Activated T-cell treated with anti-CD3 and anti-CD28 coated beads, Interleukin-2, amount 50 U/mL, for 4 hours (primary cell): ENCODE results near the gene DMXL2. TPM values are rescaled to one million over a fixed set of nuclear protein-coding genes. Genes with fewer than 3 reads are reported as not detected.
A peak's percentile ranks its signal among the peaks of the same experiment; 100 is the strongest.
"Not testable (repeated sequence)": the region's sequence is repeated elsewhere in the genome, so short reads cannot be mapped to it uniquely, and the experiment has no call there.

Experiments
- ATAC-seq, 2 donors: fragments of 200-7000 bp; cut with Tn5 transposase; one replicate each; pipeline ENCODE4 v1.10.0; 2021
- DNase-seq: peaks from one replicate; pipeline ENCODE4 v3.0.0-alpha.2; 2020
- H3K27me3 Mint-ChIP-seq: one replicate; pipeline ENCODE4 v1.8.0; 2021; ENCODE audit warnings: low read depth, mixed read lengths
- H3K36me3 Mint-ChIP-seq: one replicate; pipeline ENCODE4 v1.8.0; 2022; ENCODE audit warnings: mixed read lengths; ENCODE audit not compliant: insufficient read depth
- H3K4me1 Mint-ChIP-seq: one replicate; pipeline ENCODE4 v1.8.0; 2021; ENCODE audit warnings: low read depth, mixed read lengths
- H3K4me3 Mint-ChIP-seq: one replicate; pipeline ENCODE4 v1.8.0; 2021; ENCODE audit warnings: mild to moderate bottlenecking, moderate library complexity, mixed read lengths
- H3K9me3 Mint-ChIP-seq: one replicate; pipeline ENCODE4 v1.8.0; 2021; ENCODE audit warnings: mixed read lengths
- total RNA-seq, 3 donors: library from RNA; stranded (reverse); gene quantifications; one replicate each; pipeline ENCODE4 v1.2.1, GENCODE V29; 2021

The DMXL2 gene
- total RNA-seq, 3 donors from 2014 or later: 3.0 to 5.8 (median 4.6) TPM

GRCh38 chr15:51450001-51450400, 172.6 kb downstream of the DMXL2 start:
- Mint-ChIP-seq H3K4me1 (no peaks in the 10 kb centered on the region), H3K27me3 (no peaks in the 10 kb centered on the region), H3K36me3 (peaks cover 6% of the 10 kb centered on the region), H3K9me3 (no peaks in the 10 kb centered on the region), H3K4me3 (no peak overlapping the region)
- ATAC-seq (no peak), DNase-seq (no peak)

GRCh38 chr15:51448622-51449399, 173.8 kb downstream of the DMXL2 start:
- Mint-ChIP-seq H3K27me3 (no peaks in the 10 kb centered on the region), H3K9me3 (no peaks in the 10 kb centered on the region), H3K4me3 (no peak overlapping the region), H3K36me3 (peaks cover 6% of the 10 kb centered on the region), H3K4me1 (no peaks in the 10 kb centered on the region)
- DNase-seq (no peak), ATAC-seq (no peak)

DNA sequence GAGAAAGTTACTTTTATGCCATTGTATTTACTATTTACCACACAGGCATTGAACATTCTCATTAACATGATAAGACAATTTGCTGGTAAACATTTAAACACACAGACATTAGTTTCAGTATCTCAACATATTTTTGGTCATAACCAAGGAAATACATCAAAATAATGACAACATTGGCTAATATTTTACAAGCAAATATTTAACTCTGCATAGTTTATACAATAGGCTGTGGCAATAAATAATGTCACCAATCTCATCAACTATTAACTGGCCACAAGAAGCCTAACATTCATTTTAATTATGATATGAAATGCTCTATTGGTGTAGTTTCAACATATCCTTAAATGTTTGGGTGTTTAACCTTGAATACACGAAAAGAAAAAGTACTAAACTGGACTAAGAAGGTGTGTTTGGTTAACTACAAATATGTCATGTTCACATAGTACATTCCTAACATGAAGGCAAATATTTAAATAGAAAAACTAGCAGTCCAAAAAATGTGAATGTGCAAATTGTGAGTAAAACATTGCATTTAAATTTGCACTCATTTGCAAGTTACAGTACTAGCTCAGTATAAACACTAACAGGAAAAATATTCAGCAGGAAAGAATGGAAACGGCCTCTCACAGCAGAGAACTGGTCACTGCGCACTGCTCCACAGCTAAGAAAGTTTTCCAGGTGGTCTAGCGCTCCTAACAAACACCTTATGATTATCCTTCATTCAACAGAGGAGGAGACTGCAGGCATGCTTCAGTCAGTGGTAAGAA, 174.5 kb downstream of the DMXL2 start:
- no peaks in the 10 kb centered on the region for H3K4me1 Mint-ChIP-seq
- H3K4me3 Mint-ChIP-seq: no peak overlapping the region
- ATAC-seq (no peak), DNase-seq (no peak)
- H3K36me3 Mint-ChIP-seq: peaks cover 6% of the 10 kb centered on the region
- H3K27me3 Mint-ChIP-seq: no peaks in the 10 kb centered on the region
- no peaks in the 10 kb centered on the region for H3K9me3 Mint-ChIP-seq

DNA sequence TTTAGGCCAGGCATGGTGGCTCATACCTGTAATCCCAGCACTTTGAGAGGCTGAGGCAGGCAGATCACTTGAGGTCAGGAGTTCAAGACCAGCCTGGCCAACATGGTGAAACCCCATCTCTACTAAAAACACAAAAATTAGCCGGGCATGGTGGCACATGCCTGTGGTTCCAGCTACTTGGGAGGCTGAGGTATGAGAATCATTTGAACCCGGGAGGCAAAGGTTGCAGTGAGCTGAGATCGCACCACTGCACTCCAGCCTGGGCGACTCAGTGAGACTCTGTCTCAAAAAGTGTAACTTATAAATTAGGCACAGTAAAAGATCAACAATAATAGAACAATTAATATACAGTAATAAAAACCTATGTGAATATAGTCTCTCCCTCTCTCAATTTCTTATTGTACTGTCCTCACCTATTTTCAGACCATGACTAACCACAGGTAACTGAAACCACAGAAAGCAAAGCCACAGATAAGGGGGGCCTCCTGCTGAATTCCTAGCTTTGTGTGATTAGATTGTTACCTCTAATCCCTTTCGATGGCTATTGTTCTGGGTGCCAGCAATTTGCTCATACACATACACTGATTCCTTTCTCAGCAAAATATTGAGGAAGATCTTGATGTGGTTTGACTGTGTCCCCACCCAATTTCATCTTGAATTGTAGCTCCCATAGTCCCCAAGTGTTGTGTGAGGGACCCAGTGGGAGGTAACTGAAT, 176.4 kb downstream of the DMXL2 start:
- not testable (repeated sequence) for H3K36me3 Mint-ChIP-seq, ATAC-seq, DNase-seq, H3K4me1 Mint-ChIP-seq, H3K4me3 Mint-ChIP-seq, H3K27me3 Mint-ChIP-seq, H3K9me3 Mint-ChIP-seq

DNA sequence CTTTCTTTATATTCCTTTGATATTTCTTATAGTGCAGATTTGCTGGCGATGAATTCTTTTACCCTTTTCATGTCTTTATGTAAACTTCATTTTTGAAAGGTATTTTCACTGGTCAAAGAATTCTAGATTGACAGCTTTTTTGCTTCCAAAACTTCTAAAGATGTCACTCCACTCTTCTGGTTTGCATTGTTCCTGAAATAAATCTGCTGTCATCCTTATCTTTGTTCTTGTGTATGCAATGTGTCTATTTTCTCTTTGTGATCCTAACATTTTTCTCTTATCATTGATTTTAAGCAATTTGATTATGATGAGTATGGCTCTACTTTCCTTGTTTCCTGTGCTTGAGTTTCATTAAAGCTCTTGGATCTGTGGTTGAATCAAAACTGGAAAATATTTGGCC, 177.8 kb downstream of the DMXL2 start:
- Mint-ChIP-seq H3K9me3 (no peaks in the 10 kb centered on the region), H3K4me3 (no peak overlapping the region), H3K4me1 (no peaks in the 10 kb centered on the region), H3K27me3 (no peaks in the 10 kb centered on the region), H3K36me3 (peaks cover 3% of the 10 kb centered on the region)
- ATAC-seq (no peak), DNase-seq (no peak)

DNA sequence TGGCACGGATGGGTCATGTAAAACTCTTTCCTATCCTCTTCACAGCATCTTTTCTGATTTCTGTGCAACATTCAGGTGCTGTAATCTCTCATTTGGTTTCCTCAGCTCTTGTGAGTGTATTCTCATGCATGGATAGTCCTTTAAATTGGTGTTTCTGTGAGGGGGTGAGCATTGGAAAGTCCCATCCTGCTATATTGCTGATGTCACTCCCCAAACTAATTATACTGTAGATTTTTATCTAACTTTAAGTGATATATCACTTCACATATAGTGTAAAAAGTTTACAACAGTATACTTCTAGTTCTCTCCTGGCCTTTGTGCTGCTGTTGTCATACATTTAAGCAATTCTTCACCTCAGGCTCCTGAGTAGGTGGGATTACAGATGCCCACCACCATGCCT, 178.5 kb downstream of the DMXL2 start:
- no peak for DNase-seq
- ATAC-seq: no peak
- Mint-ChIP-seq H3K4me3 (no peak overlapping the region), H3K36me3 (no peaks in the 10 kb centered on the region), H3K9me3 (no peaks in the 10 kb centered on the region), H3K27me3 (no peaks in the 10 kb centered on the region), H3K4me1 (no peaks in the 10 kb centered on the region)

DNA sequence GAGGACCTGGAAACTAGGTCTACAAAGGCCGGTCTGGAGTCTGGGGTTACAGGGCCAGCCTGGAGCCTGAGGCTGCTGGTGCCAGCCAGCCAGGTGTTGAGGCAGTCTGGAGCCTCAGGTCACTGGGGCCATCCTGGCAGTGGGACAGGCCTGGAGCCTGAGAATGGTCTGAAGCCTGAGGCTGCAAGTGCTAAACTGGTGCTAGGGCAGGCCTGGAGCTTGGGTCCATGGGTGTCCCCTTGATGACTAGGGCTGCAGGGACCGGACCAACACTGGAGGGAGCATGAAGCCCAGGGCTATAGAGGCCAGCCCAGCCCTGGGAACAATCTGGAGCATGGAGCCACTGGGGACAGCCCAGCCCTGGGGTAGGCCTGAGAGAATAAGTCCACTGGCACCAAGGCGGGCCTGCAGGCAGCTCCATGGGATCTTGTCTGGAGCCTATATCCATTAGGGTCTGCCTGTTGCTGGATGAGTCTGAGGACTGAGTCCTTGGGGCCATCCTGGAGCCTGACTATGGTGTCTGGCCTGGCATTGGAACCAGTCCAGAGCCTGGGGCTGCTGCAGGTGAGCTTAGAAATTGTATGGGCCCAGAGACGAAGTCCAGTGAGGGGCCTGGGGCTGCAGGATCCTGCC, 179.2 kb downstream of the DMXL2 start:
- ATAC-seq: peak in 1 of 2 donors; percentile 14
- no peaks in the 10 kb centered on the region for H3K9me3 Mint-ChIP-seq

GRCh38 chr15:51438526-51438925, 184.0 kb downstream of the DMXL2 start:
- no peak overlapping the region for H3K4me3 Mint-ChIP-seq
- H3K9me3 Mint-ChIP-seq: peaks cover 3% of the 10 kb centered on the region
- no peaks in the 10 kb centered on the region for H3K4me1 Mint-ChIP-seq
- no peaks in the 10 kb centered on the region for H3K27me3 Mint-ChIP-seq
- H3K36me3 Mint-ChIP-seq: no peaks in the 10 kb centered on the region
- no peak for DNase-seq
- ATAC-seq: no peak

More for the DNA sequence above, 179.2 kb downstream of the DMXL2 start:
- Mint-ChIP-seq H3K4me3 (no peak overlapping the region), H3K4me1 (no peaks in the 10 kb centered on the region), H3K36me3 (no peaks in the 10 kb centered on the region), H3K27me3 (no peaks in the 10 kb centered on the region)
- DNase-seq: no peak

GRCh38 chr15:51425517-51426040, 197.0 kb downstream of the DMXL2 start:
- H3K9me3 Mint-ChIP-seq: no peaks in the 10 kb centered on the region
- no peaks in the 10 kb centered on the region for H3K36me3 Mint-ChIP-seq
- DNase-seq (no peak), ATAC-seq (no peak)
- no peaks in the 10 kb centered on the region for H3K27me3 Mint-ChIP-seq
- no peak overlapping the region for H3K4me3 Mint-ChIP-seq
- H3K4me1 Mint-ChIP-seq: no peaks in the 10 kb centered on the region

DNA sequence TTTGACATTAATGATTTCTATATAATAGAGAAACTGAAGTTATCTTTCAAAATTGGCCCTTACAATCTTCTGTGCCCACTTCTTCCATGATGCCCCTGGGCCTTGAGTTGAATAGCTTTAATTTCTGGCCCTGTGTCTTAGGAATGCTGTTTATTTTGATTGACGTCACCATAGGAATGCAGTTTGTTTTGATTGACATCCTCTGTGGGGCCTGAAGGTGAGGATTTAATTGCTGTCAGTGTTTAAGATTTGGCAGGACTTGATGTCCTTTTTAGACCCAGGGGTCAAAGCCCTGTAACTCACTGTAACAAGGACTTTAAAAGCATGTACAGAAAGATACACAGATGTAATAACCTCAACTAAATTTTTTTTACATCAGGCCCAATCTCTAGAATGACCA, 197.8 kb downstream of the DMXL2 start:
- no peak for DNase-seq
- ATAC-seq: no peak

GRCh38 chr15:51423040-51423439, 199.5 kb downstream of the DMXL2 start:
- H3K27me3 Mint-ChIP-seq, H3K9me3 Mint-ChIP-seq, H3K4me3 Mint-ChIP-seq, H3K4me1 Mint-ChIP-seq, DNase-seq, H3K36me3 Mint-ChIP-seq, ATAC-seq: not testable (repeated sequence)

More for the DNA sequence above, 197.8 kb downstream of the DMXL2 start:
- no peaks in the 10 kb centered on the region for H3K36me3 Mint-ChIP-seq
- H3K4me3 Mint-ChIP-seq: no peak overlapping the region
- no peaks in the 10 kb centered on the region for H3K27me3 Mint-ChIP-seq
- no peaks in the 10 kb centered on the region for H3K9me3 Mint-ChIP-seq
- H3K4me1 Mint-ChIP-seq: no peaks in the 10 kb centered on the region

DNA sequence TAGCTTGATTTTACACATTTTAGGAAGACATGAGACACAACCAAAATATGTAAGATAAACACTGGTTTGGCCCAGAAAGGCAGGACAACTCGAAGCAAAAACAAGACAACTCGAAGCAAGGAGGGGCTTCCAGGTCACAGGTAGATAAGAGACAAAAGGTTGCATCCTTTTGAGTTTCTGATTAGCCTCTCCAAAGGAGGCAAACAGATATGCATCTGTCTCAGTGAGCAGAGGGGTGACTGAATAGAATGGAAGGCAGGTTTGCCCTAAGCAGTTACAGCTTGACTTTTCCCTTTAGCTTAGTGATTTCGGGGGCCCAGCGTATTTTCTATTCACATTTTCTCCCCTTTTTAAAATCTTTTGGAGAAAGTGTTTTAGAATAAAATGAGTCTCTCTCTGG, 206.4 kb downstream of the DMXL2 start:
- Mint-ChIP-seq H3K27me3 (no peaks in the 10 kb centered on the region), H3K9me3 (no peaks in the 10 kb centered on the region), H3K4me1 (no peaks in the 10 kb centered on the region), H3K4me3 (no peak overlapping the region), H3K36me3 (no peaks in the 10 kb centered on the region)
- ATAC-seq (no peak), DNase-seq (no peak)

DNA sequence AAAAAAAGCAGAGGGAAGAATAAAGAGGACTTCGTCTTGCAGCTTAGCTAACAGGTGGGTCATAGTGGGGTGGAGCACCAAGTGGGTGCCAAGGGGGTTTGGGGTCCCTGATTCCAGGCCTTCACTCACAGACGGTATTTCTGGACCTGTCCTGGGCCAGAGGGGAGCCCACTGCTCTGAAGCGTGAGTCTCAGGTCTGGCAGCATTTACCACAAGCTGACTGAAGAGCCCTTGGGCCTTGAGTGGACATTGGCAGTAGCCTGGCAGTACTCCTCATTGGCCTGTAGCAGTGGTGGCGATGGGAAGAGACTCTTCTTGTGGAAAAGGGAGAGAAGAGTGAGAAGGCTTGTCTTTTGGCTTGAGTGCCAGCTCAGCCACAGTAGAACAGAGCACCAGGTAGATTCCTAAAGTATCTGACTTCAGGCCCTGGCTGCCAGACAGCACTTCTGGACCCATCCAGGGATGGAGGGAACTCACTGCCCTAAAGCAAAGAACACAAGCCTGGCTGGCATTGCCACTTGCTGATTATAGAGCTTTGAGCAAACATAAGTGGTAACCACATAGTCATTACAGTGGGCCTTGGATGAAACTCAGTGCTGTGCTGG, 208.2 kb downstream of the DMXL2 start:
- ATAC-seq: no peak
- Mint-ChIP-seq H3K9me3 (no peaks in the 10 kb centered on the region), H3K36me3 (no peaks in the 10 kb centered on the region), H3K4me3 (no peak overlapping the region), H3K27me3 (peaks cover 3% of the 10 kb centered on the region), H3K4me1 (no peaks in the 10 kb centered on the region)
- no peak for DNase-seq
